Nephron progenitor cell (in vitro differentiated cells): ENCODE data around the gene COL26A1.
"Not testable (repeated sequence)": the region's sequence is repeated elsewhere in the genome, so short reads cannot be mapped to it uniquely, and the experiment has no call there.

Experiments
- DNase-seq: peaks from one replicate; pipeline ENCODE4 v3.0.0; 2021
- H3K27ac Mint-ChIP-seq: 2 replicates; pipeline ENCODE4 v1.8.0; 2021; ENCODE audit warnings: mild to moderate bottlenecking, moderate library complexity, mixed read lengths
- H3K27me3 Mint-ChIP-seq: 2 replicates; pipeline ENCODE4 v1.8.0; 2021; ENCODE audit warnings: mild to moderate bottlenecking, low read depth, mixed read lengths; ENCODE audit not compliant: poor library complexity
- H3K36me3 Mint-ChIP-seq: 2 replicates; pipeline ENCODE4 v1.8.0; 2021; ENCODE audit warnings: low read depth, mixed read lengths
- H3K4me1 Mint-ChIP-seq: 2 replicates; pipeline ENCODE4 v1.8.0; 2021; ENCODE audit warnings: mixed read lengths
- H3K4me3 Mint-ChIP-seq: 2 replicates; pipeline ENCODE4 v1.8.0; 2021; ENCODE audit warnings: mild to moderate bottlenecking, moderate library complexity, mixed read lengths
- H3K9me3 Mint-ChIP-seq: 2 replicates; pipeline ENCODE4 v1.8.0; 2021; ENCODE audit warnings: mild to moderate bottlenecking, moderate library complexity, mixed read lengths
- CTCF ChIP-seq: fragments of 200-600 bp; sonication (generic); IDR thresholded peaks from 2 replicates; pipeline ENCODE4 v1.5.0; 2021; ENCODE audit warnings: antibody characterized with exemption

The COL26A1 gene

GRCh38 chr7:101486433-101487104, 123.9 kb downstream of the COL26A1 start:
- peaks cover 47% of the 10 kb centered on the region for H3K4me1 Mint-ChIP-seq
- H3K27ac Mint-ChIP-seq = peak overlapping the region; percentile 90
- H3K36me3 Mint-ChIP-seq = peaks cover 34% of the 10 kb centered on the region
- TF ChIP-seq CTCF = no peak
- H3K4me3 Mint-ChIP-seq = no peak overlapping the region
- peak; percentile 40 for DNase-seq
- no peaks in the 10 kb centered on the region for H3K27me3 Mint-ChIP-seq
- H3K9me3 Mint-ChIP-seq = no peaks in the 10 kb centered on the region

- no peaks in the 10 kb centered on the region for H3K9me3 Mint-ChIP-seq
Observed at GRCh38 chr7:101487105-101487458, 124.4 kb downstream of the COL26A1 start.

GRCh38 chr7:101487753-101488152, 125.1 kb downstream of the COL26A1 start:
- H3K27ac Mint-ChIP-seq = peak overlapping the region; percentile 66
- TF ChIP-seq CTCF = no peak
- H3K9me3 Mint-ChIP-seq = no peaks in the 10 kb centered on the region
- H3K27me3 Mint-ChIP-seq = no peaks in the 10 kb centered on the region
- DNase-seq = no peak
- H3K4me1 Mint-ChIP-seq = peaks cover 47% of the 10 kb centered on the region
- H3K4me3 Mint-ChIP-seq = no peak overlapping the region
- peaks cover 32% of the 10 kb centered on the region for H3K36me3 Mint-ChIP-seq

More at GRCh38 chr7:101487105-101487458, 124.4 kb downstream of the COL26A1 start:
- H3K27me3 Mint-ChIP-seq = no peaks in the 10 kb centered on the region
- no peak overlapping the region for H3K4me3 Mint-ChIP-seq
- H3K36me3 Mint-ChIP-seq = peaks cover 39% of the 10 kb centered on the region
- H3K27ac Mint-ChIP-seq = peak overlapping the region; percentile 90
- DNase-seq = no peak
- H3K4me1 Mint-ChIP-seq = peaks cover 47% of the 10 kb centered on the region
- TF ChIP-seq CTCF = no peak

- no peaks in the 10 kb centered on the region for H3K27me3 Mint-ChIP-seq
- DNase-seq = no peak
- H3K4me3 Mint-ChIP-seq = peak overlapping the region; percentile 23
- H3K36me3 Mint-ChIP-seq = peaks cover 30% of the 10 kb centered on the region
- no peak for TF ChIP-seq CTCF
- H3K4me1 Mint-ChIP-seq = peaks cover 56% of the 10 kb centered on the region
- H3K9me3 Mint-ChIP-seq = no peaks in the 10 kb centered on the region
- H3K27ac Mint-ChIP-seq = peak overlapping the region; percentile 82
Observed at GRCh38 chr7:101488826-101489572, 126.3 kb downstream of the COL26A1 start.

GRCh38 chr7:101490439-101490838, 127.8 kb downstream of the COL26A1 start:
- Mint-ChIP-seq H3K4me1 (peaks cover 61% of the 10 kb centered on the region), H3K36me3 (peaks cover 36% of the 10 kb centered on the region)
- not testable (repeated sequence) for DNase-seq, H3K4me3 Mint-ChIP-seq, H3K27ac Mint-ChIP-seq, H3K9me3 Mint-ChIP-seq, H3K27me3 Mint-ChIP-seq

- H3K27me3 Mint-ChIP-seq, H3K4me3 Mint-ChIP-seq, DNase-seq, H3K27ac Mint-ChIP-seq, H3K9me3 Mint-ChIP-seq: not testable (repeated sequence)
- Mint-ChIP-seq H3K4me1 (peaks cover 56% of the 10 kb centered on the region), H3K36me3 (peaks cover 42% of the 10 kb centered on the region)
Observed at GRCh38 chr7:101491442-101491841, 128.8 kb downstream of the COL26A1 start.
